GM10266 (cell line): ENCODE results near the gene NSG1.

Experiments used
- DNase-seq: peaks from one replicate; pipeline ENCODE4 v3.0.0; 2012; ENCODE audit errors: extremely low spot score
- TF ChIP-seq, protein P1 (sequence below): IDR thresholded peaks from 2 replicates; pipeline ENCODE4 v1.5.1; 2012; ENCODE audit warnings: mild to moderate bottlenecking, low read depth; ENCODE audit not compliant: control insufficient read depth, insufficient read depth; ENCODE audit errors: missing control alignments

The NSG1 gene

DNA sequence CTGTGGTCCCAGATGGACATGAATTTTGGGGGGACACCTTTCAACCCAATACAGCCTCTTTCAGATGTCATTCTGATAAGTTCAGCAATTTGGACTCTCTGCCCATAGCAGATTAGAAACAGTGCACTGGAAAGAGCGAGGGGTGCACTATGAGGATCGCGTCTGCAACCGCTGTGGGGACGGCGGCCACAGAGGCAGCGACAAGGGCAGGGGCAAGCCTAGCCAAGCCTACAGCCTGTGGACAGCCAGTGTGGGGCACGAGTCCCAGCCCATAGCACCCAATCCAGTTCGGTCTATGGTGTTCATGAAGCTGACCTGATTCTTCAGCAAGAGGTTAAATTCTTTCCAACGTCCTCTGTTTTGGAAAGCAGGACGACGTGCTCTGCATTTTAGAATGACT is 9.7 kb upstream of the NSG1 start:
- TF ChIP-seq, protein P1, sequence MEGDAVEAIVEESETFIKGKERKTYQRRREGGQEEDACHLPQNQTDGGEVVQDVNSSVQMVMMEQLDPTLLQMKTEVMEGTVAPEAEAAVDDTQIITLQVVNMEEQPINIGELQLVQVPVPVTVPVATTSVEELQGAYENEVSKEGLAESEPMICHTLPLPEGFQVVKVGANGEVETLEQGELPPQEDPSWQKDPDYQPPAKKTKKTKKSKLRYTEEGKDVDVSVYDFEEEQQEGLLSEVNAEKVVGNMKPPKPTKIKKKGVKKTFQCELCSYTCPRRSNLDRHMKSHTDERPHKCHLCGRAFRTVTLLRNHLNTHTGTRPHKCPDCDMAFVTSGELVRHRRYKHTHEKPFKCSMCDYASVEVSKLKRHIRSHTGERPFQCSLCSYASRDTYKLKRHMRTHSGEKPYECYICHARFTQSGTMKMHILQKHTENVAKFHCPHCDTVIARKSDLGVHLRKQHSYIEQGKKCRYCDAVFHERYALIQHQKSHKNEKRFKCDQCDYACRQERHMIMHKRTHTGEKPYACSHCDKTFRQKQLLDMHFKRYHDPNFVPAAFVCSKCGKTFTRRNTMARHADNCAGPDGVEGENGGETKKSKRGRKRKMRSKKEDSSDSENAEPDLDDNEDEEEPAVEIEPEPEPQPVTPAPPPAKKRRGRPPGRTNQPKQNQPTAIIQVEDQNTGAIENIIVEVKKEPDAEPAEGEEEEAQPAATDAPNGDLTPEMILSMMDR: no peak
- no peak for DNase-seq

DNA sequence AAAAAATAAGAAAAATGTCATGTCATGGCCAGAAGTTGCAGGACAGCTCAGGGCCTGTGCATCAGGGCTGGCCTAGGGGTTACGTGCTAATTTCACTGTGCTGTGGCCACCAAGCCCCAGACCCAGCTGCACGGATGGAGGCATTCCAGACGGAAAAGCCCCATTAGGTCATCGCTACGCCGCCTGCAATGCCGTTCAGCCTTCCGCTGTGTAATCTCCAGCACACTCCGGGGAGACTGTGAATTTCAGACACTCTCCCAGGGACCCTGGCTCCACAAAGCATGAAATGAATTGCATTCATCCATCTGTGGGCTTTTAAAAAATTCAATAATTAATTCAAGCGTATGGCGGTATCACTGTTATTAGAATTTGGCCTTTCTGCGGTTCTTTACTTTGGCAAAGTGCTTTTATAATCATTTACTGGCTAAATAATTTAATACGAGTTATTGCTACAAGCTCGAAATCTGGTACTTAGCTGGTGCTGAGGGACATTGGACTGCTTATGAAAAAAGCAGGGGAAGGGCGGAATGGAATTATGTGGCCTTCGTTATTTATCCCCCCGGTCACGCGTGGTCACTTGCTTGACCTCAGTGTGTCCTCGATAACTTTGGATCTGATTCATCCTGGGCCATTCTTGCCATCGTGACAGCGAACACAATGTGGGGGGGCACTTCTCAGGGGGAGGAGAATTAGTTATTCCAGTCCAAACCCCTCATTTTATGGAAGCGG is 9.0 kb upstream of the NSG1 start:
- no peak for DNase-seq
- TF ChIP-seq, protein P1: no peak

- DNase-seq: no peak
- TF ChIP-seq, protein P1: no peak
Observed at GRCh38 chr4:4379540-4380087, 7.3 kb upstream of the NSG1 start.

DNA sequence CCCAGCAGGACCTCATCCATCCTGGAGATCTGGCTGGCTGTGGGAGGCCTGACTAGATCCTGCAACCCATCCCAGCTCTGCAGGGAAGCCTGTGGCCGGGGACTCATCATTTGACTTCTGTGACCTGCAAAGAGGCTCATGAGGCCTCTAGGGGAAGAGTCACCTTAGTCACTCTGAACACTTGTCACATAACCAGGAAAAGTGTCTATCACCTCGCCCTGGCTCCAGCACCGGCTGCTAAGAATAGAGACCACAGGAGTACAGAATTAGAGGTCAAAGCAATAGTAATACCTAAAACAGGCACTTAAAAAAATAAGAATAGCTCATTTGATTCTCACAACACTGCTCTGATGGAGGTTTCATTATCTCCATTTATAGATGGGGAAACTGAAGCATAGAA is 3.8 kb upstream of the NSG1 start:
- no peak for DNase-seq
- TF ChIP-seq, protein P1: no peak

GRCh38 chr4:4384837-4385236 is 2.1 kb upstream of the NSG1 start:
- TF ChIP-seq, protein P1: peak; percentile 14
- DNase-seq: peak; percentile 49

- DNase-seq: no peak
- TF ChIP-seq, protein P1: no peak
Observed at GRCh38 chr4:4385729-4386295, 1.1 kb upstream of the NSG1 start.

- TF ChIP-seq, protein P1: no peak
- no peak for DNase-seq
Observed at GRCh38 chr4:4386296-4386735, 586 bp upstream of the NSG1 start.
